Hepatocyte (in vitro differentiated cells): ENCODE measurements around the gene TMEM232.

Experiments
- EZH2 ChIP-seq: fragments of 200-600 bp; sonication (generic); IDR thresholded peaks from 2 replicates; pipeline ENCODE4 v1.6.1; 2016; ENCODE audit warnings: antibody characterized with exemption, mild to moderate bottlenecking, borderline replicate concordance
- TF ChIP-seq, protein P1 (sequence below): fragments of 200-600 bp; sonication (generic); IDR thresholded peaks from 2 replicates; pipeline ENCODE4 v1.5.1; 2016; ENCODE audit warnings: antibody characterized with exemption, mild to moderate bottlenecking; ENCODE audit not compliant: poor library complexity

DNA sequence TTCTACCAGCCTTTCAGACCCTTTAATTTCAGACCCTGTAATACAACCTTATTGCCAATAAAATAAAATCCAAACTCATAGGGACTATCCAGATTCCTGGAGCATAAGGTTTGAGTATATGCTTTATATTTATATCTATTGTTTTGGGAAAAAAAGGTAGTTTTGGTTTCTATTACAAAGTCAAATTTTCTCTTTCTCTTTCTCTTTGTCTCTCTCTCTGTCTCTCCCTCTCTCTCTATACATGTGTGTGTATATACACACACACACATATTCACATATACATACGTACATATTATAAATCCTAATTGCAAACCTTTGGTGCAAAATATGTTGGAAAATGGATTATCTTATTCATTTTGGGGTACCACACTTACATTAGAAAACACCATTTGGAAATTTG is 39.0 kb downstream of the TMEM232 start:
- TF ChIP-seq, protein P1, sequence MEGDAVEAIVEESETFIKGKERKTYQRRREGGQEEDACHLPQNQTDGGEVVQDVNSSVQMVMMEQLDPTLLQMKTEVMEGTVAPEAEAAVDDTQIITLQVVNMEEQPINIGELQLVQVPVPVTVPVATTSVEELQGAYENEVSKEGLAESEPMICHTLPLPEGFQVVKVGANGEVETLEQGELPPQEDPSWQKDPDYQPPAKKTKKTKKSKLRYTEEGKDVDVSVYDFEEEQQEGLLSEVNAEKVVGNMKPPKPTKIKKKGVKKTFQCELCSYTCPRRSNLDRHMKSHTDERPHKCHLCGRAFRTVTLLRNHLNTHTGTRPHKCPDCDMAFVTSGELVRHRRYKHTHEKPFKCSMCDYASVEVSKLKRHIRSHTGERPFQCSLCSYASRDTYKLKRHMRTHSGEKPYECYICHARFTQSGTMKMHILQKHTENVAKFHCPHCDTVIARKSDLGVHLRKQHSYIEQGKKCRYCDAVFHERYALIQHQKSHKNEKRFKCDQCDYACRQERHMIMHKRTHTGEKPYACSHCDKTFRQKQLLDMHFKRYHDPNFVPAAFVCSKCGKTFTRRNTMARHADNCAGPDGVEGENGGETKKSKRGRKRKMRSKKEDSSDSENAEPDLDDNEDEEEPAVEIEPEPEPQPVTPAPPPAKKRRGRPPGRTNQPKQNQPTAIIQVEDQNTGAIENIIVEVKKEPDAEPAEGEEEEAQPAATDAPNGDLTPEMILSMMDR = no peak
- no peak for TF ChIP-seq EZH2
